GM23338 (cell line): ENCODE data around the gene AMBP. TPM values are rescaled to one million over a fixed set of nuclear protein-coding genes. Genes with fewer than 3 reads are reported as not detected.

Source experiments
- ATAC-seq: fragments of 200-7000 bp; cut with Tn5 transposase; 3 replicates; pipeline ENCODE4 v1.9.1; 2020
- DNase-seq: peaks from one replicate; pipeline ENCODE4 v3.0.0-alpha.2; 2015; ENCODE audit warnings: low spot score
- H2AFZ ChIP-seq: fragments of 200-600 bp; sonication (generic); 2 replicates; pipeline ENCODE4 v1.8.0; 2016; ENCODE audit warnings: antibody characterized with exemption, mild to moderate bottlenecking, moderate library complexity
- H3F3A ChIP-seq: fragments of 200-600 bp; sonication (generic); replicated peaks from 2 replicates; pipeline ENCODE4 v1.8.0; 2017; ENCODE audit warnings: antibody characterized with exemption, mixed run types, low read depth
- H3K27ac ChIP-seq: fragments of 200-600 bp; sonication (generic); 2 replicates; pipeline ENCODE4 v1.6.1; 2016; ENCODE audit warnings: low read depth
- H3K27me3 ChIP-seq: fragments of 200-600 bp; sonication (generic); 2 replicates; pipeline ENCODE4 v1.8.0; 2016; ENCODE audit warnings: mild to moderate bottlenecking, mixed run types, moderate library complexity; ENCODE audit not compliant: insufficient read depth
- H3K36me3 ChIP-seq: fragments of 200-600 bp; sonication (generic); 2 replicates; pipeline ENCODE4 v1.8.0; 2016; ENCODE audit warnings: mild to moderate bottlenecking; ENCODE audit not compliant: insufficient read depth
- H3K4me1 ChIP-seq: fragments of 200-600 bp; sonication (generic); 2 replicates; pipeline ENCODE4 v1.8.0; 2016; ENCODE audit warnings: mild to moderate bottlenecking, moderate library complexity; ENCODE audit not compliant: insufficient read depth
- H3K4me2 ChIP-seq: fragments of 200-600 bp; sonication (generic); 2 replicates; pipeline ENCODE4 v1.7.1; 2017; ENCODE audit warnings: mixed run types
- H3K4me3 ChIP-seq: fragments of 200-600 bp; sonication (generic); 2 replicates; pipeline ENCODE4 v1.6.1; 2016; ENCODE audit warnings: mixed run types
- H3K79me2 ChIP-seq: fragments of 200-600 bp; sonication (generic); replicated peaks from 2 replicates; pipeline ENCODE4 v1.8.0; 2017; ENCODE audit warnings: mild to moderate bottlenecking; ENCODE audit not compliant: insufficient read depth
- H3K9me2 ChIP-seq: fragments of 200-600 bp; sonication (generic); 2 replicates; pipeline ENCODE4 v1.8.0; 2017; ENCODE audit not compliant: insufficient read depth
- H4K20me1 ChIP-seq: fragments of 200-600 bp; sonication (generic); replicated peaks from 2 replicates; pipeline ENCODE4 v1.8.0; 2017; ENCODE audit warnings: mild to moderate bottlenecking; ENCODE audit not compliant: insufficient read depth
- H3K27ac Mint-ChIP-seq: 2 replicates; pipeline ENCODE4 v1.8.0; 2020; ENCODE audit warnings: inconsistent platforms, mild to moderate bottlenecking, moderate library complexity, mixed read lengths
- H3K27me3 Mint-ChIP-seq: 3 replicates; pipeline ENCODE4 v1.8.0; 2022; ENCODE audit warnings: low read depth, mild to moderate bottlenecking, moderate library complexity, mixed read lengths, inconsistent platforms; ENCODE audit not compliant: insufficient read depth, poor library complexity
- H3K36me3 Mint-ChIP-seq: 3 replicates; pipeline ENCODE4 v1.8.0; 2021; ENCODE audit warnings: low read depth, mild to moderate bottlenecking, inconsistent platforms, moderate library complexity, mixed read lengths
- H3K4me1 Mint-ChIP-seq: 3 replicates; pipeline ENCODE4 v1.8.0; 2020; ENCODE audit warnings: mild to moderate bottlenecking, inconsistent platforms, mixed read lengths
- H3K4me3 Mint-ChIP-seq: 3 replicates; pipeline ENCODE4 v1.8.0; 2021; ENCODE audit warnings: moderate library complexity, mild to moderate bottlenecking, inconsistent platforms, mixed read lengths
- H3K9me3 Mint-ChIP-seq: 3 replicates; pipeline ENCODE4 v1.8.0; 2020; ENCODE audit warnings: moderate library complexity, mild to moderate bottlenecking, inconsistent platforms, mixed read lengths
- CTCF ChIP-seq, 2 experiments: fragments of 200-600 bp in 1 of 2; sonication (generic) in 1 of 2; conservative IDR thresholded peaks; 2 replicates each; pipeline versions ENCODE4 v1.5.1 to v1.6.1; 2016 to 2017; ENCODE audit warnings: antibody characterized with exemption in 2 of 2, low read depth in 2 of 2, mild to moderate bottlenecking in 2 of 2, moderate library complexity in 1 of 2
- ETS1 ChIP-seq: IDR thresholded peaks from 2 replicates; pipeline ENCODE4 v1.6.1; 2016; ENCODE audit warnings: antibody characterized with exemption
- polyA plus RNA-seq: library from polyadenylated mRNA; unstranded; fragments of >200 nt; fragmentation: Nextera tagmentation; extraction: Ambion mirVana; gene quantifications from 2 replicates; pipeline ENCODE4 v1.2.1, GENCODE V29; 2016
- total RNA-seq: library from RNA; depleted of rRNA; stranded (reverse); fragments of >200 nt; shearing (Covaris generic); gene quantifications from 2 replicates; pipeline ENCODE4 v1.2.3, GENCODE V29; 2014
- TF ChIP-seq, protein P1 (sequence below): IDR thresholded peaks from one replicate; pipeline ENCODE4 v1.6.1; 2018; ENCODE audit warnings: antibody characterized with exemption; ENCODE audit not compliant: unreplicated experiment

Gene AMBP
- total and polyA plus RNA-seq, 2 experiments from 2014 or later, result 1.3 to 2.0 TPM

DNA sequence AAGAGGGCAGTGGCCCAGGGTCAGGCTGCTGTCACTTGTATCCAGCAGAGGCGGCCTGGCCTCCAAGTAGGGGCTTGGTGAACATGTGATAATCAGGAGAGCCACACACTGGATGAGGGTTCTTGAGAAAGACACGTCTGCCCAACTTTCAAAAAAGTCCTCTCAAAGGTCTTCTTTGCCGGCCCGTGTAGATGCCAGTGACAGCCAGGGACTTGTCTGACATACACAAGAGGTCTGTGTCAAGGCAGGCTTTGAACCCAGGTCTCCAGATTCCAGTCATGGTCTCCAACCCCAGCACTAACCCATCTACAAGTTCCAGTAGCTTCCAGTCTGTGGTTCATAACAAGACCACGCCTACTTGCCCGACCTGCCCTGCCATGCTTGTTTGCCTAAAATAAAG, 7.9 kb upstream of the AMBP start:
- Histone ChIP-seq H4K20me1 (no peaks in the 10 kb centered on the region), H3K79me2 (no peaks in the 10 kb centered on the region), H3K4me2 (no peak overlapping the region), H3K27me3 (no peaks in the 10 kb centered on the region), H3F3A (no peaks in the 10 kb centered on the region), H3K27ac (no peak overlapping the region), H3K4me1 (no peaks in the 10 kb centered on the region), H3K36me3 (no peaks in the 10 kb centered on the region), H2AFZ (no peak overlapping the region), H3K4me3 (no peak overlapping the region), H3K9me2 (no peaks in the 10 kb centered on the region)
- DNase-seq (no peak), ATAC-seq (no peak)
- H3K36me3 Mint-ChIP-seq, result no peaks in the 10 kb centered on the region
- H3K4me3 Mint-ChIP-seq, result no peak overlapping the region
- no peaks in the 10 kb centered on the region for H3K9me3 Mint-ChIP-seq
- peaks cover 13% of the 10 kb centered on the region for H3K27me3 Mint-ChIP-seq
- no peak overlapping the region for H3K27ac Mint-ChIP-seq
- TF ChIP-seq, protein P1, sequence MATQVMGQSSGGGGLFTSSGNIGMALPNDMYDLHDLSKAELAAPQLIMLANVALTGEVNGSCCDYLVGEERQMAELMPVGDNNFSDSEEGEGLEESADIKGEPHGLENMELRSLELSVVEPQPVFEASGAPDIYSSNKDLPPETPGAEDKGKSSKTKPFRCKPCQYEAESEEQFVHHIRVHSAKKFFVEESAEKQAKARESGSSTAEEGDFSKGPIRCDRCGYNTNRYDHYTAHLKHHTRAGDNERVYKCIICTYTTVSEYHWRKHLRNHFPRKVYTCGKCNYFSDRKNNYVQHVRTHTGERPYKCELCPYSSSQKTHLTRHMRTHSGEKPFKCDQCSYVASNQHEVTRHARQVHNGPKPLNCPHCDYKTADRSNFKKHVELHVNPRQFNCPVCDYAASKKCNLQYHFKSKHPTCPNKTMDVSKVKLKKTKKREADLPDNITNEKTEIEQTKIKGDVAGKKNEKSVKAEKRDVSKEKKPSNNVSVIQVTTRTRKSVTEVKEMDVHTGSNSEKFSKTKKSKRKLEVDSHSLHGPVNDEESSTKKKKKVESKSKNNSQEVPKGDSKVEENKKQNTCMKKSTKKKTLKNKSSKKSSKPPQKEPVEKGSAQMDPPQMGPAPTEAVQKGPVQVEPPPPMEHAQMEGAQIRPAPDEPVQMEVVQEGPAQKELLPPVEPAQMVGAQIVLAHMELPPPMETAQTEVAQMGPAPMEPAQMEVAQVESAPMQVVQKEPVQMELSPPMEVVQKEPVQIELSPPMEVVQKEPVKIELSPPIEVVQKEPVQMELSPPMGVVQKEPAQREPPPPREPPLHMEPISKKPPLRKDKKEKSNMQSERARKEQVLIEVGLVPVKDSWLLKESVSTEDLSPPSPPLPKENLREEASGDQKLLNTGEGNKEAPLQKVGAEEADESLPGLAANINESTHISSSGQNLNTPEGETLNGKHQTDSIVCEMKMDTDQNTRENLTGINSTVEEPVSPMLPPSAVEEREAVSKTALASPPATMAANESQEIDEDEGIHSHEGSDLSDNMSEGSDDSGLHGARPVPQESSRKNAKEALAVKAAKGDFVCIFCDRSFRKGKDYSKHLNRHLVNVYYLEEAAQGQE, result no peak
- no peaks in the 10 kb centered on the region for H3K4me1 Mint-ChIP-seq

- Histone ChIP-seq H3K9me2 (no peaks in the 10 kb centered on the region), H3F3A (no peaks in the 10 kb centered on the region), H4K20me1 (no peaks in the 10 kb centered on the region), H3K4me1 (no peaks in the 10 kb centered on the region), H3K27ac (no peak overlapping the region), H3K27me3 (no peaks in the 10 kb centered on the region), H3K4me2 (no peak overlapping the region), H3K79me2 (no peaks in the 10 kb centered on the region), H3K36me3 (no peaks in the 10 kb centered on the region), H2AFZ (no peak overlapping the region), H3K4me3 (no peak overlapping the region)
- Mint-ChIP-seq H3K27ac (no peak overlapping the region), H3K4me1 (no peaks in the 10 kb centered on the region), H3K4me3 (no peak overlapping the region), H3K27me3 (peaks cover 14% of the 10 kb centered on the region), H3K36me3 (no peaks in the 10 kb centered on the region), H3K9me3 (no peaks in the 10 kb centered on the region)
- no peak for ATAC-seq
- no peak for DNase-seq
- TF ChIP-seq ETS1 (no peak), CTCF (conservative IDR thresholded peaks at IDR 0.05; ENCODE audit: low read depth in 2 of 2) (peak in 1 of 2 experiments; percentile 41; a peak in 2 of 4 replicates)
Observed at GRCh38 chr9:114085387-114085789, 7.3 kb upstream of the AMBP start.
